Activated gamma-delta T cell treated with Interleukin-2 at 50 U/mL for 16 hours (primary cell): ENCODE data around the gene GHRH.

ENCODE experiments used
- DNase-seq: peaks from one replicate; pipeline ENCODE4 v3.0.0-alpha.2; 2020

Gene GHRH

GRCh38 chr20:37236462-37236861 is 25.2 kb downstream of the GHRH start:
- no peak for DNase-seq

- DNase-seq: no peak
These were observed 26.5 kb downstream of the GHRH start for GRCh38 chr20:37235065-37235464.

- no peak for DNase-seq
These were observed 27.4 kb downstream of the GHRH start for GRCh38 chr20:37234254-37234581.

GRCh38 chr20:37233548-37234253 is 27.9 kb downstream of the GHRH start:
- DNase-seq: no peak

GRCh38 chr20:37231947-37232630 is 29.5 kb downstream of the GHRH start:
- DNase-seq: no peak

GRCh38 chr20:37230200-37230599 is 31.4 kb downstream of the GHRH start:
- no peak for DNase-seq

GRCh38 chr20:37229357-37229756 is 32.3 kb downstream of the GHRH start:
- DNase-seq: no peak

- no peak for DNase-seq
These were observed 33.0 kb downstream of the GHRH start for GRCh38 chr20:37228656-37229055.

- DNase-seq: no peak
These were observed 33.5 kb downstream of the GHRH start for GRCh38 chr20:37228082-37228481.

GRCh38 chr20:37226889-37227288 is 34.7 kb downstream of the GHRH start:
- no peak for DNase-seq

GRCh38 chr20:37225146-37225545 is 36.5 kb downstream of the GHRH start:
- DNase-seq: no peak

- DNase-seq: no peak
These were observed 38.6 kb downstream of the GHRH start for GRCh38 chr20:37223053-37223452.

GRCh38 chr20:37222086-37222485 is 39.5 kb downstream of the GHRH start:
- DNase-seq: no peak

- no peak for DNase-seq
These were observed 40.9 kb downstream of the GHRH start for GRCh38 chr20:37220731-37221130.

- no peak for DNase-seq
These were observed 41.6 kb downstream of the GHRH start for GRCh38 chr20:37219751-37220668.

GRCh38 chr20:37218976-37219375 is 42.6 kb downstream of the GHRH start:
- no peak for DNase-seq

GRCh38 chr20:37218441-37218840 is 43.2 kb downstream of the GHRH start:
- no peak for DNase-seq

GRCh38 chr20:37209661-37210314 is 51.8 kb downstream of the GHRH start:
- DNase-seq: no peak

GRCh38 chr20:37209193-37209592 is 52.4 kb downstream of the GHRH start:
- no peak for DNase-seq

GRCh38 chr20:37207171-37207570 is 54.4 kb downstream of the GHRH start:
- no peak for DNase-seq

GRCh38 chr20:37205794-37206193 is 55.8 kb downstream of the GHRH start:
- no peak for DNase-seq

GRCh38 chr20:37205130-37205529 is 56.5 kb downstream of the GHRH start:
- no peak for DNase-seq

- DNase-seq: no peak
These were observed 57.6 kb downstream of the GHRH start for GRCh38 chr20:37204056-37204455.
